ENCODE measurements around the gene ASCC3. TPM values are rescaled to one million over a fixed set of nuclear protein-coding genes. Genes with fewer than 3 reads are reported as not detected.

Gene ASCC3
- total and polyA plus RNA-seq, 2 donors (not counting 3 experiments of a cell fraction or from before 2014, with no cell fraction given), result 15.7 to 57.2 TPM

GRCh38 chr6:100517633-100518032 is 363.5 kb downstream of the ASCC3 start:
- no peaks in the 10 kb centered on the region for H3K9me3 ChIP-seq (replicated peaks; ENCODE audit: control insufficient read depth, insufficient read depth, low read length)
- no peak overlapping the region for H3K4me2 ChIP-seq (ENCODE audit: insufficient read depth, low read length)
- TF ChIP-seq POLR2AphosphoS5 (IDR thresholded peaks at IDR 0.05; ENCODE audit: insufficient read depth, low read depth, low read length) (no peak), MAX (IDR thresholded peaks at IDR 0.05; ENCODE audit: insufficient read depth, insufficient read length) (no peak), EZH2 (IDR thresholded peaks at IDR 0.05; ENCODE audit: borderline replicate concordance, low read depth, low read length, severe bottlenecking) (no peak), JUN (IDR thresholded peaks at IDR 0.05; ENCODE audit: borderline replicate concordance, insufficient read depth, insufficient read length, low read depth) (no peak), POLR2A (IDR thresholded peaks at IDR 0.05; ENCODE audit: low read depth, low read length) (no peak), GATA2 (IDR thresholded peaks at IDR 0.05; ENCODE audit: insufficient read depth, insufficient read length, low read depth, low read length) (no peak)
- no peaks in the 10 kb centered on the region for H3K9me1 ChIP-seq (replicated peaks; ENCODE audit: control insufficient read depth, extremely low read depth, insufficient read depth, low read length)
- ChIA-PET CTCF (no interaction called here), POLR2A (no interaction called here)
- peaks cover 2 to 3% of the 10 kb centered on the region in 2 experiments for H3K36me3 ChIP-seq (ENCODE audit: control insufficient read depth in 2 of 2, extremely low read depth in 1 of 2, insufficient read depth in 2 of 2, low read length in 2 of 2)
- no peak overlapping the region for H3K27ac ChIP-seq (ENCODE audit: insufficient read depth, low read depth, low read length)
- DNase-seq (ENCODE audit: low read depth, low spot score) (no peak), FAIRE-seq (no peak)
- H3K79me2 ChIP-seq (ENCODE audit: control insufficient read depth, insufficient read depth, low read length), result no peaks in the 10 kb centered on the region
- H3K4me1 ChIP-seq (ENCODE audit: control insufficient read depth, extremely low read depth, insufficient read depth, low read length), result no peaks in the 10 kb centered on the region
- no peaks in the 10 kb centered on the region for H3K27me3 ChIP-seq (ENCODE audit: control insufficient read depth in 2 of 2, insufficient read depth in 2 of 2, low read length in 2 of 2)
- H3K4me3 ChIP-seq (replicated peaks in 1 of 3; ENCODE audit: insufficient read depth in 1 of 3, low read depth in 1 of 3, low read length in 3 of 3), result no peak overlapping the region
- dilution Hi-C loops (cut with MboI; ENCODE audit: extremely low pct_ligation_motif_present, low sequenced_read_pairs) (no loop called here), intact Hi-C loops (cut with micrococcal nuclease) (no loop called here)
- H2AFZ ChIP-seq (ENCODE audit: low read depth, low read length), result no peak overlapping the region
- H4K20me1 ChIP-seq (replicated peaks; ENCODE audit: control insufficient read depth, extremely low read depth, insufficient read depth, low read length), result no peaks in the 10 kb centered on the region
- no peak overlapping the region for H3K9ac ChIP-seq (replicated peaks; ENCODE audit: extremely low read depth, insufficient read depth, low read length)
- BruUV-seq (replicated peaks), result no TSS peak

GRCh38 chr6:100517106-100517505 is 364.0 kb downstream of the ASCC3 start:
- FAIRE-seq (no peak), DNase-seq (ENCODE audit: low read depth, low spot score) (no peak)
- Histone ChIP-seq H3K27ac (ENCODE audit: insufficient read depth, low read depth, low read length) (no peak overlapping the region), H3K9me1 (replicated peaks; ENCODE audit: control insufficient read depth, extremely low read depth, insufficient read depth, low read length) (no peaks in the 10 kb centered on the region), H3K4me3 (replicated peaks in 1 of 3; ENCODE audit: insufficient read depth in 1 of 3, low read depth in 1 of 3, low read length in 3 of 3) (no peak overlapping the region), H3K27me3 (ENCODE audit: control insufficient read depth in 2 of 2, insufficient read depth in 2 of 2, low read length in 2 of 2) (no peaks in the 10 kb centered on the region), H3K9me3 (replicated peaks; ENCODE audit: control insufficient read depth, insufficient read depth, low read length) (no peaks in the 10 kb centered on the region), H4K20me1 (replicated peaks; ENCODE audit: control insufficient read depth, extremely low read depth, insufficient read depth, low read length) (no peaks in the 10 kb centered on the region), H3K36me3 (ENCODE audit: control insufficient read depth in 2 of 2, extremely low read depth in 1 of 2, insufficient read depth in 2 of 2, low read length in 2 of 2) (peaks cover 3 to 5% of the 10 kb centered on the region in 2 experiments), H2AFZ (ENCODE audit: low read depth, low read length) (no peak overlapping the region), H3K79me2 (ENCODE audit: control insufficient read depth, insufficient read depth, low read length) (no peaks in the 10 kb centered on the region), H3K9ac (replicated peaks; ENCODE audit: extremely low read depth, insufficient read depth, low read length) (no peak overlapping the region), H3K4me1 (ENCODE audit: control insufficient read depth, extremely low read depth, insufficient read depth, low read length) (no peaks in the 10 kb centered on the region), H3K4me2 (ENCODE audit: insufficient read depth, low read length) (no peak overlapping the region)
- no peak for TF ChIP-seq CTCF (IDR thresholded peaks at IDR 0.05; ENCODE audit: extremely low read depth in 1 of 2, insufficient read depth in 1 of 2, low read depth in 1 of 2, low read length in 2 of 2)
- TF ChIP-seq GATA2 (IDR thresholded peaks at IDR 0.05; ENCODE audit: insufficient read depth, insufficient read length, low read depth, low read length), result no peak
- TF ChIP-seq FOS (IDR thresholded peaks at IDR 0.05; ENCODE audit: borderline replicate concordance, insufficient read depth, low read length), result no peak
- TF ChIP-seq MYC (IDR thresholded peaks at IDR 0.05; ENCODE audit: low read depth, low read length), result no peak
- TF ChIP-seq MAX (IDR thresholded peaks at IDR 0.05; ENCODE audit: insufficient read depth, insufficient read length), result no peak
- no peak for TF ChIP-seq POLR2A (IDR thresholded peaks at IDR 0.05; ENCODE audit: low read depth, low read length)
- TF ChIP-seq POLR2AphosphoS5 (IDR thresholded peaks at IDR 0.05; ENCODE audit: insufficient read depth, low read depth, low read length), result no peak
- no peak for TF ChIP-seq EZH2 (IDR thresholded peaks at IDR 0.05; ENCODE audit: borderline replicate concordance, low read depth, low read length, severe bottlenecking)
- no peak for TF ChIP-seq JUN (IDR thresholded peaks at IDR 0.05; ENCODE audit: borderline replicate concordance, insufficient read depth, insufficient read length, low read depth)
- dilution Hi-C loops (cut with MboI; ENCODE audit: extremely low pct_ligation_motif_present, low sequenced_read_pairs) (no loop called here), intact Hi-C loops (cut with micrococcal nuclease) (no loop called here)
- ChIA-PET CTCF (no interaction called here), POLR2A (no interaction called here)
- BruUV-seq (replicated peaks), result no TSS peak
